ENCODE measurements around the gene IL17C.

Gene IL17C

GRCh38 chr16:88629835-88630234 lies 8.5 kb upstream of the IL17C start:
- DNase-seq: no peak

GRCh38 chr16:88630433-88630832 lies 7.9 kb upstream of the IL17C start:
- no peak for DNase-seq

DNA sequence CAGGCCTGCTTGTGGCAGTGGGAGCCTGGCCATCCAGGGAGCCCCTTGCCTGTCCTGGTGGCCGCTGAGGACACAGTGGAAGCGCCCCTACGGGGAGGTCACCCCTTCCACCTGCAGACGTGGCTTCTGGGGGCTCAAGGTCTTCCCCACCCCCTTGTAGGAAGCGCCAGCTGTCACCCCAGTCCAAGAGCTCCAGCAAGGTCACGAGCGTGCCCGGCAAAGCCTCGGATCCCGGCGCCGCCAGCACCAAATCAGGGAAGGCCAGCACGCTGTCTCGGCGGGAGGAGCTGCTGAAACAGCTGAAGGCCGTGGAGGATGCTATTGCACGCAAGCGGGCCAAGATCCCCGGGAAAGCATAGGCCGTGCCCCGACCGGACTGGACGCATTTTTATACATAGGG lies 7.4 kb upstream of the IL17C start:
- DNase-seq: no peak

- no peak for DNase-seq
These were observed 7.0 kb upstream of the IL17C start for GRCh38 chr16:88631384-88631783.

- no peak for DNase-seq
These were observed 6.3 kb upstream of the IL17C start for GRCh38 chr16:88631920-88632586.

DNA sequence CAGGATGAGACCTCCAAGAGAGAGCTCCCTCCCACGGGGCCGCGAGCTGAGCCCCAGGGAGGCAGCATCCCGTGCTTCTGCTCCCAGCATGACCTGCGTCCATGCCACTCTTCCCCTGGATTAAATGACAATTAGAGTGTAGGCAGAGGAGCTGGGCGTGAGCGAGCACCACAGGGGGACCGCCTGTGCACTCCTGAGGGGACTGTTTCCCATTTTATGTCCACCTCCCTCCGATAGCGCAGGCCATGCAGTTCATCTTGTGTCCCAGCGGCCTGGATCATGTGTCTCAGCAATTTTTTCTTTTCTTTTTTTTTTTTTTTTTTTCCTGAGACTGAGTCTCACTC lies 5.8 kb upstream of the IL17C start:
- no peak for DNase-seq

GRCh38 chr16:88633684-88634140 lies 4.7 kb upstream of the IL17C start:
- no peak for DNase-seq

DNA sequence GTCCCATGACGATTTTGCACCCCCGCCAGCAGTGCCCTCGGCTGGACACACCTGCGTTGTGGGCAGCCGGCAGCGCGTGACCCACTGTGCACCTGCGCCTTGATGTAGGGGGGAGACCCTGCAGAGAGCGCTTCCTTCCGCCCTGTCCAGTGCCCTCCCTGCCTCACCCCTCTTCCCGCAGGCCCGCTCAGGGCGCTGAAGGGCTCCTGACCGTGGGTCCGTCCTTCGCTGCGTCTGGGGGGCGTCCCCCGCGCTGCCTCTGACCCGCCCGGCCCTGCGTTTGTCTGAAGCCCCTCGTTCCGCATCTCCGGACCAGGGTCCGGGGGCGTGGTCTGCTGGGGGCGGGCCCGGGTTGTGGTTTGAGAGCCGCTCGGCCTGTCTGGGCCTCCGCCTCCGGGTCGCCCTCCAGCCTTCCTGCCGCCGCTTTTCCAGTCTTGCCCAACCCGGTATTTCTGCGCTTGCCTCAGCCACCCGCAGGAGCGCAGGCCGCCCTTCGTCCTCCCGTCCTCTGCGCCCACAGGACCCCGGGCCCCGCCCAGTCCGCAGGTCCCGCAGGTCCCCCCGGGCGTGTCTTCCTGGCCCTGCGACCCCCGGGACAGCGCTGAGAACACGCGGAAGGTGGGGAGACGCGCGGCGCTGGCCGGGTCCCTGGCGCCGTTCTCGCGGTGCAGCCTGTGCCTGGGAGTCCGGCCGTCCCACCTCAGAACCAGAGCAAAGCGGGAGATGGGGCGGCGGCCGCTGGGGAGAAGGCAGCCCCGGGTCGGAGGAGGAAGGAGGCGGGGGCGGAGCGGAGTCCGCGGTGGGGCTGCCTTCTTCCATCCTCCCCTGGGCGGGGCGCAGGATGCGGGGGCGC lies 4.0 kb upstream of the IL17C start:
- DNase-seq: no peak

DNA sequence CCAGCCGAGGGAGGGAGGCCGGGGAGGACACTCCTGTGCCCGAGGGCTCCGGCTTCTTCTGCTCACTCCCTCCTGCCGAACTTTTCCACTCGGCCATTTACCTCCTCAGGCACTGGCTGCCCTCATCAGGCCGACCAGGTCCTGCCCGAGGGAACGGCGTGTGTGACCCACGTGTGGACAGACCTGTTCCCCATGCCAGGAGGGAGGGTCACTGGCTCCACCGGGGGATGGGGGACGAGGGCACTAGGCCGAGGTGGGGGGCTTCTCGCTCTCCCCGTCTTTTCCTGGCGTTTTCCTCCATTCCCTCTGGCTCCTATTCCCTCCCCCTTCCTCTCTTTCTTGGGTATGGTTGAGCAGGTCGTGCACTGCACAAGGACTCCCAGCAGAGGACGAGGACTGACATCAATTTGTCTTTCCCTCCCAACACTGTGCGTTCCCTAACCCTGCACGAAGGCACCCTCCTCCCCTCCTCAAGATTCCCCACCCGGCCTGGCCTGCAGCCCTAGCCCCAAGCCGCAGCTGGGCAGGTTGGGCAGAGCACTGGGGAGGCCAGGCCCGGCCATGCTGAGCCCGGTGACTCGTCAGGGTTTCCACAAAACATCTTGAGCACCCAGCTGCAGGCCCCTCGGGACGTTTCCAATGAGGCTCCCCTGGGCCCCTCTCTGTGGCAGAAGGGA lies 3.2 kb upstream of the IL17C start:
- DNase-seq: no peak

DNA sequence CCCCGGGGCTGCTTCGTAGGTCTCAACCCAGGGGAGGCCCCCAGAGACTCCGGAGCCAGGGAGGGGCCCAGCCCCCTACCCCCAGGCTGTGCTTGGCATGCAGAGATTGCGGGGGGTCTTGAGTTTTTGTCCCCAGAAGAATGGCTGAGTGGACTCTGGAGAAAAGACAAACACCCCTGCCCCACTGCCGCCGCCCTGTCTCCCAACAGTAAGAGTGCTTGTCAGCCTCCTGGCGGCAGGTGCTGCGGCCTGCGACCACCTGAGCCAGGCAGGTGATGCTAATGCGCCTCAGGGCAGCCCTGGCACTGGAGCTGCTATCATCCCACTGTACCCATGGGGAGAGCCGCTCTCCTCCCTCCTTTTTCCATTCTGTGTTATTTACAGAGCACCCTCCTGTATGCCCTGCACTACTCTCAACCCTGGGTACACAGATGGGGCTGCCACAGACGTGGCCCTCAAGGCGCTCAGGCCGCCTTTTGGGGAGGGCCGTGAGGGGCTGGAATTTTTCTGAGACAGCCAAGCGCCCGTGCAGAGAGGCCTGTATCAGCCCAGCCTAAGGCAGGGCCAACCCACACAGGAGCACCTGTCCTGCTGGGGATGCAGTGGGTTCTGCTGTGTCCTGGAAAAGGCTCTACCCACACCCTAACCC lies 2.6 kb upstream of the IL17C start:
- no peak for DNase-seq

DNA sequence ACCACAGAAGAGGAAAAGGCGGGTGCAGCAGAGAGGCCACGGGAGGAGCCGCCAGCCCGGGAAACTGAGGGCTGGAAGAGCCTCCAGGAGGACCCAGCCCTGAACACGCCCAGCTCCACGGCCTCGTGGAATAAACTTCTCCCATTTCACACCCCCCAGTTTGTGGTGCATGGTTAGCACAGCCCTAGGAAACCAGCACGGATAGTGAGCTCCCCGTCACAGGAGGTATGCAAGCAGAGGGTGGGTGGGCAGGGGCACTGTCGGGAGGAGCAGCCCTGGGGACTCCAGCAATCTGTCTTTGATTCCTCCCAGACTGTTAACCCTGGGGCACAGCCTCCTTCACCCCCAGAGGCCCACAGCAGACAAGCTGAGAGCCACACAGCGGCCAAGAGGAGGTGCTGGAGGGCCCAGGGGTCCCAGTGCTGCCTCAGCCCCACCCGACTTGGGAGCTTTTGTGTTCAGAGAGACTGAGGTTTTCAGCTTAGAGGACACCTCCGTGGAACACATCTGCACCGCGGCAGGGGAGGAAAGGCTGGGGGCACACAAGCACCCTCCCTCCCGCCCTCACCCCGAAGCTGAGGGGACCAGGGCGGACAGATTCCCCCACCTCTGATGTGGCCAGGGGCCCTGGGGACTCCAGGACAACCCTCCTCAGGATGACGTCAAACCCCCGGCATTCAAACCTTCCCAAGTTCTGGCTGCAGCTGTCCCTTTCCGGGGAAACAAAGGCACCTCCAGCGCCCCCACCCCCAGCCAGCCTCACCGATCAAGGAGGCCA lies 1.7 kb upstream of the IL17C start:
- no peak for DNase-seq

DNA sequence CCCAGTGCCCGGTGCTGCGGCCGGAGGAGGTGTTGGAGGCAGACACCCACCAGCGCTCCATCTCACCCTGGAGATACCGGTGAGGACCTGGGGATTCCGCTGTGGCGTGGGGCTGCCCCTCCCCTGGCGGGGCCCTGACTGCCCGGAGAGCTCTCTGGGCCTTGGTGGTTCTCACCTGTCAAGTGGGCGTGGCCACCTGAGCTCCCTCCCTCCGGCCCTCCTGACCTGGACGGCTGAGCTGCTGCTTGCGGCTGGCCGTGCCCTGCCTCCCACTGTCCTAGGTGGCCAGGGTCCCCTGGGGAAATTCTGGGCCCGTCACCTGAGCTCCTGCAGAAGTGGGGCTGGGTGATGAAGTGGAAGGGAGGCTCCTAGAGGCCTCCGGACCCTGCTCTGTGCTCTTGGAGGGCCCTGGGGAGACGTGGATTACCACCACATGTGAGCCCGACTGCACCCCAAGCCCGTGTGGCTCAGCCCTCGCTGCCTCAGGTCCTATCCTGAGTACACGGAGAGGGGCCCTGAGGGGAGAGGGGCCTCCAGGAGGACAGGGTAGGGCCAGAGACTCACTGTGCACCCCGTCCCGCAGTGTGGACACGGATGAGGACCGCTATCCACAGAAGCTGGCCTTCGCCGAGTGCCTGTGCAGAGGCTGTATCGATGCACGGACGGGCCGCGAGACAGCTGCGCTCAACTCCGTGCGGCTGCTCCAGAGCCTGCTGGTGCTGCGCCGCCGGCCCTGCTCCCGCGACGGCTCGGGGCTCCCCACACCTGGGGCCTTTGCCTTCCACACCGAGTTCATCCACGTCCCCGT lies 1.1 kb downstream of the IL17C start:
- DNase-seq: no peak

DNA sequence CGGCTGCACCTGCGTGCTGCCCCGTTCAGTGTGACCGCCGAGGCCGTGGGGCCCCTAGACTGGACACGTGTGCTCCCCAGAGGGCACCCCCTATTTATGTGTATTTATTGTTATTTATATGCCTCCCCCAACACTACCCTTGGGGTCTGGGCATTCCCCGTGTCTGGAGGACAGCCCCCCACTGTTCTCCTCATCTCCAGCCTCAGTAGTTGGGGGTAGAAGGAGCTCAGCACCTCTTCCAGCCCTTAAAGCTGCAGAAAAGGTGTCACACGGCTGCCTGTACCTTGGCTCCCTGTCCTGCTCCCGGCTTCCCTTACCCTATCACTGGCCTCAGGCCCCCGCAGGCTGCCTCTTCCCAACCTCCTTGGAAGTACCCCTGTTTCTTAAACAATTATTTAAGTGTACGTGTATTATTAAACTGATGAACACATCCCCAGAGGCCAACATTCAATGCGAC lies 1.7 kb downstream of the IL17C start:
- DNase-seq: no peak

GRCh38 chr16:88640498-88641247 lies 2.3 kb downstream of the IL17C start:
- DNase-seq: no peak

DNA sequence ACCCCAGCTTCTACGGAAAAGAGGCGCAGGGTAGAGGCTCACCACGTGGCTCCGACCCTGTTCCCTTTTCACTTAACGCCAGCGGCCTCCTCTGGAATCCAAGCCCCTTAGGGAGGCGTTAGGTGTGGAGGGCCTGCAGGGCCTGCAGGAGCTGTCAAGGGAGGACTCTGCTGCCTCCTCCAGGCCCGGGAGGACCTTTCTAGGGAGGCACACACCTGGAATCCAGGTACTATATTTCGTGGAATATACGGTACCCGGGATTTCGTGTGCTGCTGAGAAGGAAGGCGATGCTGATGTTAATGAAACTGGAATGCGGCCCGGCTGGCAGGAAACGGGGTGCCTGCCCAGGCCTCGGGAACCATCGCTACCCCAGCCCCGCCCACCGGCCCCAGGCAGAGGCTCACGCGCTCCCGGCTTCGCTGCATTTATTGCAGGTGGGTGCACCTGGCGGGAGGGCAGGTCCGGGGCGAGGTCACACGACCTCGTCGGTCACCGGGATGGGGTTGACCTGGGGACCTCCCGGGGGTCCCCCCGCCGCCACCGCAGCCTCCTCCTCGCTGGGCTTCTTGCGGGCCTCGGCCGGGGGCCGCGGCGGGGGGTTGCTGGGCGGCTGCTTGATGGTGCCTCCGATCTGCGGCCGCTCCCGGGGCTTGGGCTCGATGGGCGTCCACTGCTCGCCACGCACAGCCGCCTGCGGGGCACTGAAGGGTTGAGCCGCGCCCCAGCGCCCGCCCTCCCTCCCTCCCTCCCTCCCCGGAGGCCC lies 4.7 kb downstream of the IL17C start:
- no peak for DNase-seq

DNA sequence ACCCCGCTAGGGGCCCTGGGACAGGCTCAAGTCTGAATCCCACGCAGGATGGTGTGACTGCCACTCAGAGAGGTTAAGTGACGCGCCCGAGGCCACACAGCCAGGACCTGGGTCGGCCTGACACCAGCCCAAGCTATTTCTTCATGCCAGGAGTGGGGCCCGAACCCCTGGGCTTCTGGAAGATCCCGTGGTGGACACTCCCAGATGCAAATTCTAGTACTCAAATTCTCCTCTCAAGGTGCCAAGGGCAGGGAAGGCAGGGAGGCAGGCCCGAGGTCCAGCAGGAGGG lies 5.2 kb downstream of the IL17C start:
- DNase-seq: no peak

GRCh38 chr16:88645455-88645854 lies 7.1 kb downstream of the IL17C start:
- no peak for DNase-seq

GRCh38 chr16:88645941-88646340 lies 7.6 kb downstream of the IL17C start:
- no peak for DNase-seq

- no peak for DNase-seq
These were observed 8.1 kb downstream of the IL17C start for GRCh38 chr16:88646345-88647034.

Data from KG1 (cell line).